Iris pigment epithelial cell (primary cell): Measurements from ENCODE around the gene ZNF57.
A peak's percentile ranks its signal among the peaks of the same experiment; 100 is the strongest.
"Not testable (repeated sequence)": the region's sequence is repeated elsewhere in the genome, so short reads cannot be mapped to it uniquely, and the experiment has no call there.

Source experiments
- DNase-seq: peaks from one replicate; pipeline ENCODE4 v3.0.0-alpha.2; 2011; ENCODE audit warnings: low read depth

ZNF57 gene

GRCh38 chr19:2952953-2953481 is 52.3 kb downstream of the ZNF57 start:
- DNase-seq: no peak

GRCh38 chr19:2957160-2957559 is 56.4 kb downstream of the ZNF57 start:
- no peak for DNase-seq

GRCh38 chr19:2960120-2960519 is 59.4 kb downstream of the ZNF57 start:
- DNase-seq: no peak

- DNase-seq: peak; percentile 46
Measured at GRCh38 chr19:2962018-2962670, 61.4 kb downstream of the ZNF57 start.

- no peak for DNase-seq
Measured at GRCh38 chr19:2963122-2963521, 62.4 kb downstream of the ZNF57 start.

GRCh38 chr19:2963631-2964030 is 62.9 kb downstream of the ZNF57 start:
- DNase-seq: not testable (repeated sequence)

GRCh38 chr19:2964874-2965273 is 64.1 kb downstream of the ZNF57 start:
- no peak for DNase-seq

GRCh38 chr19:2967972-2968371 is 67.2 kb downstream of the ZNF57 start:
- DNase-seq: no peak
